OCI-M2 (cell line): ENCODE results near the gene RPL34.
"Not testable (repeated sequence)": the region's sequence is repeated elsewhere in the genome, so short reads cannot be mapped to it uniquely, and the experiment has no call there.

Source experiments
- DNase-seq: peaks from one replicate; lab custom pipeline; 2025; ENCODE audit not compliant: unreplicated experiment; lab: John Stamatoyannopoulos, UW

The RPL34 gene

GRCh38 chr4:108620101-108620932, at the start of gene RPL34:
RPL34 (plus strand) TSS chr4:108620576; CDS start chr4:108621960, 1,384 bp downstream.
- DNase-seq, result peak; percentile 86

GRCh38 chr4:108570993-108571569, 49.3 kb upstream of the RPL34 start:
- no peak for DNase-seq

- DNase-seq, result no peak
Observed at GRCh38 chr4:108574402-108574801, 46.0 kb upstream of the RPL34 start.

- no peak for DNase-seq
Observed at GRCh38 chr4:108581083-108581482, 39.3 kb upstream of the RPL34 start.

- no peak for DNase-seq
Observed at GRCh38 chr4:108586778-108587177, 33.6 kb upstream of the RPL34 start.

- no peak for DNase-seq
Observed at GRCh38 chr4:108588878-108589277, 31.5 kb upstream of the RPL34 start.

- DNase-seq, result no peak
Observed at GRCh38 chr4:108589961-108590360, 30.4 kb upstream of the RPL34 start.

- no peak for DNase-seq
Observed at GRCh38 chr4:108590776-108591175, 29.6 kb upstream of the RPL34 start.

- no peak for DNase-seq
Observed at GRCh38 chr4:108592674-108592986, 27.7 kb upstream of the RPL34 start.

GRCh38 chr4:108594296-108594695, 26.1 kb upstream of the RPL34 start:
- not testable (repeated sequence) for DNase-seq

- no peak for DNase-seq
Observed at GRCh38 chr4:108596344-108596743, 24.0 kb upstream of the RPL34 start.

- no peak for DNase-seq
Observed at GRCh38 chr4:108601106-108601505, 19.3 kb upstream of the RPL34 start.

- DNase-seq, result no peak
Observed at GRCh38 chr4:108601532-108601931, 18.8 kb upstream of the RPL34 start.

GRCh38 chr4:108602163-108602562, 18.2 kb upstream of the RPL34 start:
- DNase-seq, result no peak

- no peak for DNase-seq
Observed at GRCh38 chr4:108607079-108607815, 13.1 kb upstream of the RPL34 start.

- DNase-seq, result no peak
Observed at GRCh38 chr4:108611365-108611764, 9.0 kb upstream of the RPL34 start.

GRCh38 chr4:108612365-108612764, 8.0 kb upstream of the RPL34 start:
- no peak for DNase-seq

- DNase-seq, result no peak
Observed at GRCh38 chr4:108619372-108620100, 840 bp upstream of the RPL34 start.

- no peak for DNase-seq
Observed at GRCh38 chr4:108620933-108621905, 843 bp downstream of the RPL34 start.

- DNase-seq, result no peak
Observed at GRCh38 chr4:108622022-108622421, 1.6 kb downstream of the RPL34 start.
